HEK293 (cell line): ENCODE results near the gene TICRR.

Source experiments
- CTCF ChIA-PET: fragments of 350-600 bp; formaldehyde crosslinking; extraction: SDS; loops from one replicate; lab custom pipeline; 2021; ENCODE audit warnings: antibody characterized with exemption; lab: Yijun Ruan, JAX
- POLR2A ChIA-PET: fragments of 300-600 bp; formaldehyde crosslinking; extraction: SDS; loops from one replicate; lab custom pipeline; 2020; ENCODE audit warnings: antibody characterized with exemption, inconsistent platforms; lab: Yijun Ruan, JAX
- H3K27ac ChIP-seq: fragments of 200-500 bp; sonication (Bioruptor generic); 2 replicates; pipeline ENCODE4 v1.5.1; 2014; ENCODE audit warnings: low read depth, low read length, control low read depth, inconsistent platforms; ENCODE audit errors: extremely low read depth
- H3K36me3 ChIP-seq, 2 experiments: fragments of 200-500 bp in 1 of 2; sonication (Bioruptor generic) in 1 of 2; 1 replicate in 1 of 2; 2 replicates in 1 of 2; pipeline ENCODE4 v1.5.1; 2014 to 2017; ENCODE audit warnings: inconsistent platforms in 2 of 2, low read length in 2 of 2; ENCODE audit not compliant: control insufficient read depth in 2 of 2, insufficient read depth in 1 of 2
- H3K4me1 ChIP-seq: fragments of 200-500 bp; sonication (Bioruptor generic); 2 replicates; pipeline ENCODE4 v1.5.1; 2014; ENCODE audit warnings: mild to moderate bottlenecking, low read length, inconsistent platforms; ENCODE audit not compliant: control insufficient read depth, insufficient read depth
- H3K4me3 ChIP-seq: 2 replicates; pipeline ENCODE4 v1.5.1; 2011; ENCODE audit warnings: low read depth, mild to moderate bottlenecking, control low read depth, low read length, moderate library complexity
- H3K9me3 ChIP-seq: fragments of 200-500 bp; sonication (Bioruptor generic); 2 replicates; pipeline ENCODE4 v1.5.1; 2014; ENCODE audit warnings: low read depth, low read length, inconsistent platforms; ENCODE audit not compliant: control insufficient read depth, insufficient read depth
- BCL11A ChIP-seq: fragments of 450-650 bp; formaldehyde crosslinking; IDR thresholded peaks from 2 replicates; pipeline ENCODE4 v1.5.1; 2016; ENCODE audit warnings: low read depth, missing biosample characterization, missing genetic modification characterization
- GLIS2 ChIP-seq: fragments of 450-650 bp; formaldehyde crosslinking; IDR thresholded peaks from 2 replicates; pipeline ENCODE4 v1.5.1; 2016; ENCODE audit warnings: missing biosample characterization, missing genetic modification characterization
- MZF1 ChIP-seq: fragments of 450-650 bp; formaldehyde crosslinking; IDR thresholded peaks from 2 replicates; pipeline ENCODE4 v1.5.1; 2017; ENCODE audit warnings: missing biosample characterization, missing genetic modification characterization, borderline replicate concordance
- OSR2 ChIP-seq: fragments of 450-650 bp; formaldehyde crosslinking; IDR thresholded peaks from 2 replicates; pipeline ENCODE4 v1.5.1; 2016; ENCODE audit warnings: missing biosample characterization, missing genetic modification characterization
- OVOL3 ChIP-seq: fragments of 450-650 bp; formaldehyde crosslinking; IDR thresholded peaks from 2 replicates; pipeline ENCODE4 v1.5.1; 2016; ENCODE audit warnings: missing biosample characterization, missing genetic modification characterization
- PRDM10 ChIP-seq: fragments of 450-650 bp; formaldehyde crosslinking; IDR thresholded peaks from 2 replicates; pipeline ENCODE4 v1.5.1; 2016; ENCODE audit warnings: missing biosample characterization, missing genetic modification characterization
- PRDM6 ChIP-seq: fragments of 450-650 bp; formaldehyde crosslinking; IDR thresholded peaks from 2 replicates; pipeline ENCODE4 v1.5.1; 2017; ENCODE audit warnings: missing biosample characterization, missing genetic modification characterization
- SP2 ChIP-seq: fragments of 450-650 bp; formaldehyde crosslinking; IDR thresholded peaks from 2 replicates; pipeline ENCODE4 v1.5.1; 2016; ENCODE audit warnings: missing biosample characterization, missing genetic modification characterization
- ZBTB17 ChIP-seq: fragments of 450-650 bp; formaldehyde crosslinking; IDR thresholded peaks from 2 replicates; pipeline ENCODE4 v1.5.1; 2016; ENCODE audit warnings: missing biosample characterization, missing genetic modification characterization
- ZBTB20 ChIP-seq: fragments of 450-650 bp; formaldehyde crosslinking; IDR thresholded peaks from 2 replicates; pipeline ENCODE4 v1.5.1; 2016; ENCODE audit warnings: missing biosample characterization, missing genetic modification characterization
- ZBTB21 ChIP-seq: fragments of 450-650 bp; formaldehyde crosslinking; IDR thresholded peaks from 2 replicates; pipeline ENCODE4 v1.5.1; 2017; ENCODE audit warnings: missing biosample characterization, missing genetic modification characterization
- ZBTB26 ChIP-seq: fragments of 450-650 bp; formaldehyde crosslinking; optimal IDR thresholded peaks from 2 replicates; pipeline ENCODE3; 2016; ENCODE audit warnings: missing biosample characterization, mild to moderate bottlenecking, missing genetic modification characterization
- ZBTB48 ChIP-seq: fragments of 450-650 bp; formaldehyde crosslinking; IDR thresholded peaks from 2 replicates; pipeline ENCODE4 v1.5.1; 2016; ENCODE audit warnings: missing biosample characterization, missing genetic modification characterization
- ZBTB6 ChIP-seq: fragments of 450-650 bp; formaldehyde crosslinking; IDR thresholded peaks from 2 replicates; pipeline ENCODE4 v1.5.1; 2017; ENCODE audit warnings: missing biosample characterization, missing genetic modification characterization
- ZFP41 ChIP-seq: fragments of 450-650 bp; formaldehyde crosslinking; IDR thresholded peaks from 2 replicates; pipeline ENCODE4 v1.5.1; 2016; ENCODE audit warnings: missing biosample characterization, missing genetic modification characterization, borderline replicate concordance
- ZNF10 ChIP-seq: fragments of 450-650 bp; formaldehyde crosslinking; IDR thresholded peaks from 2 replicates; pipeline ENCODE4 v1.5.1; 2017; ENCODE audit warnings: missing biosample characterization, missing genetic modification characterization
- ZNF23 ChIP-seq: fragments of 450-650 bp; formaldehyde crosslinking; IDR thresholded peaks from 2 replicates; pipeline ENCODE4 v1.5.1; 2016; ENCODE audit warnings: missing biosample characterization, missing genetic modification characterization, borderline replicate concordance
- ZNF433 ChIP-seq: fragments of 450-650 bp; formaldehyde crosslinking; IDR thresholded peaks from 2 replicates; pipeline ENCODE4 v1.5.1; 2016; ENCODE audit warnings: missing biosample characterization, missing genetic modification characterization, low read depth
- ZNF660 ChIP-seq: fragments of 450-650 bp; IDR thresholded peaks from 2 replicates; pipeline ENCODE4 v1.5.1; 2018; ENCODE audit warnings: missing biosample characterization, mild to moderate bottlenecking, missing genetic modification characterization
- ZNF664 ChIP-seq: fragments of 450-650 bp; formaldehyde crosslinking; IDR thresholded peaks from 2 replicates; pipeline ENCODE4 v1.5.1; 2016; ENCODE audit warnings: missing biosample characterization, missing genetic modification characterization
- ZSCAN16 ChIP-seq: fragments of 450-650 bp; formaldehyde crosslinking; IDR thresholded peaks from 2 replicates; pipeline ENCODE4 v1.5.1; 2016; ENCODE audit warnings: missing biosample characterization, missing genetic modification characterization

Gene TICRR

GRCh38 chr15:89665449-89666181, 90.3 kb downstream of the TICRR start (continued):
- TF ChIP-seq ZNF660 (tag by site-specific recombination) (peak; percentile 45; the same call in 1 of the 2 replicates), ZBTB26 (tag by site-specific recombination) (peak; percentile 67), ZBTB21 (tag by site-specific recombination) (no peak), ZBTB17 (tag by site-specific recombination) (peak; percentile 76), BCL11A (tag by site-specific recombination) (no peak), ZBTB20 (tag by site-specific recombination) (peak; percentile 71; the same call in 1 of the 2 replicates), OSR2 (tag by site-specific recombination) (no peak), MZF1 (tag by site-specific recombination) (no peak), ZBTB6 (tag by site-specific recombination) (no peak), ZNF433 (tag by site-specific recombination) (no peak), PRDM6 (tag by site-specific recombination) (no peak), ZNF23 (no peak), ZNF10 (tag by site-specific recombination) (no peak), ZSCAN16 (tag by site-specific recombination) (no peak), OVOL3 (tag by site-specific recombination) (no peak)

GRCh38 chr15:89666184-89666857, 91.1 kb downstream of the TICRR start:
- Histone ChIP-seq H3K36me3 (no peaks in the 10 kb centered on the region), H3K27ac (peak overlapping the region; percentile 21; the same call in 1 of the 2 replicates), H3K4me3 (no peak overlapping the region), H3K9me3 (no peaks in the 10 kb centered on the region), H3K4me1 (no peaks in the 10 kb centered on the region)
- CTCF ChIA-PET, result interaction anchor here (0.5 to 7.8 kb wide), 3 partner anchors 9 to 176 kb away, joined by 3 to 36 read pairs (median 4); no protein-coding TSS in a partner anchor
- 0 out of 2 replicates have a peak, but pooled peaks have one; percentile 39 for TF ChIP-seq ZBTB20 (tag by site-specific recombination)
- peak; percentile 50 for TF ChIP-seq GLIS2
- peak; percentile 74 for TF ChIP-seq ZBTB48 (tag by site-specific recombination)
- TF ChIP-seq ZFP41, result no peak
- no peak for TF ChIP-seq ZNF664 (tag by site-specific recombination)
- peak; percentile 84 for TF ChIP-seq PRDM10 (tag by site-specific recombination)
- TF ChIP-seq SP2 (tag by site-specific recombination), result peak; percentile 30
- TF ChIP-seq, all 188 proteins: peak for 5
- POLR2A ChIA-PET, result no interaction called here
